Lung (tissue), 12 donors: ENCODE measurements around the gene METTL14. TPM values are rescaled to one million over a fixed set of nuclear protein-coding genes. Genes with fewer than 3 reads are reported as not detected.

Experiments
- ATAC-seq: fragments of 200-7000 bp; cut with Tn5 transposase; one replicate; pipeline ENCODE4 v1.9.1; 2020; ENCODE audit warnings: moderate number of reproducible peaks; ENCODE audit not compliant: insufficient read depth, low FRiP score
- DNase-seq, 3 donors: peaks; one replicate each; pipeline ENCODE4 v3.0.0-alpha.2; 2013 to 2017
- H3K27ac ChIP-seq, 2 donors: one replicate each; pipeline ENCODE4 v1.5.1; 2013; ENCODE audit warnings: mild to moderate bottlenecking in 2 of 2, moderate library complexity in 2 of 2, control low read depth in 1 of 2, inconsistent platforms in 1 of 2, low read depth in 1 of 2, low read length in 1 of 2
- H3K27me3 ChIP-seq, 3 donors: one replicate each; pipeline ENCODE4 v1.5.1; 2013; ENCODE audit warnings: low read length in 2 of 3; ENCODE audit not compliant: control insufficient read depth in 3 of 3, insufficient read depth in 3 of 3
- H3K36me3 ChIP-seq, 4 donors: one replicate each; pipeline ENCODE4 v1.5.1; 2013; ENCODE audit warnings: low read length in 4 of 4, mild to moderate bottlenecking in 1 of 4, moderate library complexity in 1 of 4; ENCODE audit not compliant: control insufficient read depth in 4 of 4, insufficient read depth in 4 of 4
- H3K4me1 ChIP-seq, 5 donors: one replicate each; pipeline ENCODE4 v1.5.1; 2013; ENCODE audit warnings: low read length in 5 of 5, mild to moderate bottlenecking in 2 of 5, moderate library complexity in 1 of 5; ENCODE audit not compliant: control insufficient read depth in 5 of 5, insufficient read depth in 5 of 5
- H3K4me3 ChIP-seq: one replicate; pipeline ENCODE4 v1.5.1; 2013; ENCODE audit warnings: mild to moderate bottlenecking, control low read depth, moderate library complexity
- H3K9ac ChIP-seq, 2 donors: one replicate each; pipeline ENCODE4 v1.5.1; 2013; ENCODE audit warnings: low read length in 2 of 2, control low read depth in 1 of 2; ENCODE audit not compliant: insufficient read depth in 1 of 2
- H3K9me3 ChIP-seq, 4 donors: one replicate each; pipeline ENCODE4 v1.5.1; 2013; ENCODE audit warnings: low read length in 3 of 4, mild to moderate bottlenecking in 1 of 4, moderate library complexity in 1 of 4; ENCODE audit not compliant: control insufficient read depth in 4 of 4, insufficient read depth in 3 of 4
- CTCF ChIP-seq: IDR thresholded peaks from 2 replicates; pipeline ENCODE4 v1.5.1; 2012; ENCODE audit warnings: mild to moderate bottlenecking; ENCODE audit errors: control extremely low read depth, extremely low read depth
- WGBS, 2 donors: extraction: QIAGEN DNeasy Blood & Tissue Kit; methylation state at CpG; one replicate each; pipeline ENCODE4 v1.1.7; 2013; 5-methylcytosine and 5-hydroxymethylcytosine counted together
- polyA plus RNA-seq, 2 donors: library from polyadenylated mRNA; stranded (reverse); fragments of 200-250 nt; gene quantifications; one replicate each; pipeline ENCODE4 v1.2.1, GENCODE V29; 2013
- total RNA-seq, 2 donors: library from RNA; depleted of rRNA in 1 of 2; stranded (reverse); fragments of >200 nt in 1 of 2; gene quantifications; one replicate each; pipeline ENCODE4 v1.2.1, GENCODE V29; 2014 to 2021
- donor health status: control.
- donor health status: control.
- donor health status: Bipolar disorder and iron deficiency.
- donor health status: healthy.
- donor health status: DM: yes; HTN: yes; CAD: no.

The METTL14 gene
- total and polyA plus RNA-seq, 4 donors: 5.5 to 39.4 (median 19.9) TPM

DNA sequence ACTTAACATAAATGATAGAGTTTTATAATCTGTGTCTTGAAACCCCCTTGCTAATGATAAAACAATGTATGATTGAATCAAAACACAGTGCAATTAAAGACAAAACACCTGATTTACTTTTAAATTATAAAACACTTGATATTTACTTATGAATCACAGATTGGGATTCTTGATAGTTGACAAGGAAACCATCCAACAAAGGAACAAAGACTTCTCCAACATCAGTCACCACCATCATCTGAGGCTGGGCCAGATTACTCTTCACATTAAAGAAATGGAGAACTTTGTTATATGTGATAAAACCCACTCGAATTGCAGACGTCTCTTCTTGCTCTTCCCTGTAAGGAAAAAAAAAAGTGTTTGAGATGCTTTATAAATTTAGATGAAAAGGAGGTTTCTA, 67.4 kb downstream of the METTL14 start:
- DNase-seq (no peak), ATAC-seq (no peak)
- Histone ChIP-seq H3K27me3 (no peaks in the 10 kb centered on the region), H3K9me3 (no peaks in the 10 kb centered on the region), H3K36me3 (peaks cover 10 to 19% (median 14%) of the 10 kb centered on the region in 4 donors), H3K4me1 (peaks cover 0 to 30% (median 10%) of the 10 kb centered on the region in 5 donors), H3K27ac (no peak overlapping the region), H3K4me3 (no peak overlapping the region), H3K9ac (no peak overlapping the region)
- no peak for TF ChIP-seq CTCF
- WGBS, 2 donors: 77 to 80% methylated on average over 2 of the region's 2 CpGs

- no peak for ATAC-seq
- no peaks in the 10 kb centered on the region for H3K9me3 ChIP-seq
- H3K4me3 ChIP-seq: no peak overlapping the region
- no peak for DNase-seq
- H3K4me1 ChIP-seq: peaks cover 0 to 35% (median 10%) of the 10 kb centered on the region in 5 donors
- H3K9ac ChIP-seq: no peak overlapping the region
- no peak overlapping the region for H3K27ac ChIP-seq
- no peak for TF ChIP-seq CTCF
- H3K27me3 ChIP-seq: no peaks in the 10 kb centered on the region
- H3K36me3 ChIP-seq: peaks cover 10 to 19% (median 14%) of the 10 kb centered on the region in 4 donors
Measured at GRCh38 chr4:118753096-118753495, 67.9 kb downstream of the METTL14 start.

- ATAC-seq (no peak), DNase-seq (no peak)
- no peak for TF ChIP-seq CTCF
- no peaks in the 10 kb centered on the region for H3K9me3 ChIP-seq
- H3K27me3 ChIP-seq: no peaks in the 10 kb centered on the region
- 80 to 82% methylated on average over 1 of the region's 1 CpG for WGBS, 2 donors
- peaks cover 0 to 41% (median 10%) of the 10 kb centered on the region in 5 donors for H3K4me1 ChIP-seq
- peaks cover 10 to 16% (median 14%) of the 10 kb centered on the region in 4 donors for H3K36me3 ChIP-seq
- no peak overlapping the region for H3K4me3 ChIP-seq
- no peak overlapping the region for H3K27ac ChIP-seq
- H3K9ac ChIP-seq: no peak overlapping the region
Measured at GRCh38 chr4:118753685-118754084, 68.5 kb downstream of the METTL14 start.

- H3K36me3 ChIP-seq: peaks cover 7 to 12% (median 12%) of the 10 kb centered on the region in 4 donors
- no peak overlapping the region for H3K27ac ChIP-seq
- ATAC-seq (no peak), DNase-seq (no peak)
- no peaks in the 10 kb centered on the region for H3K9me3 ChIP-seq
- H3K4me3 ChIP-seq: no peak overlapping the region
- H3K9ac ChIP-seq: no peak overlapping the region
- peaks cover 0 to 53% (median 13%) of the 10 kb centered on the region in 5 donors for H3K4me1 ChIP-seq
- no peak for TF ChIP-seq CTCF
- WGBS, 2 donors: 84 to 95% methylated on average over 2 of the region's 2 CpGs
- no peaks in the 10 kb centered on the region for H3K27me3 ChIP-seq
Measured at GRCh38 chr4:118754890-118755289, 69.7 kb downstream of the METTL14 start.
